Colon (tissue), 2 donors: Measurements from ENCODE around the gene PRRT4.

ENCODE experiments used
- FAIRE-seq: peaks from 2 replicates; lab custom pipeline; 2012; peaks lifted over from hg19 to GRCh38; lab: Jason Lieb, UNC
- donor health status: control.
- donor health status: control.

PRRT4 gene

DNA sequence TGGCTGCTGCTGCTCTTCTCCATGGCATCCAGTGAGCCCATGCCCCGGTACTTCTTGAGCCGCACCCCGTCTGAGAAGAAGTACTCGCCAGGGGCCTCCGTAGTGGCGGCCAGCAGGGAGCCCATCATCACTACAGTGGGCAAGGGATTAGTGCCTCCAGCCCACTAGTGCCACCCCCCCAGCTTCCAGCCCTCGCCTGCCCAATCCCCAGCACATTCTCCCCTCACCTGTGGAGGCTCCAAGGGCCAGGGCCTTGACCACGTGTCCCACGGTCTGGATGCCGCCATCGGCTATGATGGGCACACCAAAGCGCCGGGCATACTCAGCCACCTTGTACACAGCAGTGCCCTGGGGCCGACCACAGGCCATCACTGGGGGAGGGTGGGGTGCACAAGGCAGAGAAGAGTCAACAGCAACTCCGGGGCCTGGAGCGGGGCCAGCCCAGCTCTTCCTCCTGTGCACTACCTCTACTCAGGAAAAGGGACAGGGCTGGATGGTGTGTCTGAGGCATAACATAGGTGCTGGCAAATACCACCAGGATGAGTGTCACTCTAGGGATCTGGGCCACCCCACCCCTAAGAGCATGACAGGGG lies 33.5 kb upstream of the PRRT4 start:
- no peak for FAIRE-seq

DNA sequence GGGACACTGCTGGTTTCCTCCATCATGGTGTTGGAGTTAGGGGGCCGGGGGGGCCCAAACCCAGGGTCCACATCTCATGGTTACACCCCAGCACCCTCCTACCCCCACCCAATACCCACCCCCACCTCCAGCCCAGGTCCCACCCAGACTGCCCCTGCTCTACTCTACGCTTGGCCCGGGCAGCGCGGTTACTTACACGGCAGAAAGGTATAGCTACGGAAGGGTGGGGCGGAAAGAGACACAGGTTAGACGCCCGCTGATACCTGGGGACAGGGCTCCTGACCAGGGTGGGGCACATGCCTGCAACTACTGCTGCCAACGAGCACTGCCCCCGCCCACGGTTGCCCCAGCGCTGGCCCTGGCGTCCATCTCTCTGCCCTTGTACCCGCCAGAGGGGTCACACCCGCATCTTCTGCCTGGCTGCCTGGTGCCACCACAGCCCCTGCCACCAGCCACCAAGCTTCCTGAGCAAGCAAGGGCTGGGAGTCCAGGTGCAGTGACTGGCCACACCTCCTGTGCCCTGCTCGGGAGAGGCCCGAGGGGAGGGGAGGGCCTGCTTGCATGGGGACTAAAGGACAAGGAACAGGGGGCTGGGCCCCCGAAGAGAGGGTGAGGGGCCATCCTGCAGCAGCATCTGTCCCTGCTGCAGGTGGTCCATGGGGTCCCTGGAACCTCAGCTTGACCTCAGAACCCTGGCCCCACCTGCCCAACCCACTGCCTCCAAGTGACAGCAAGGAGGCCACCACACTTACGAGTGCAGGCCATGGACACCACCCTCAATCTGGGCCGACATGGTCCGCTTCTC lies 32.2 kb upstream of the PRRT4 start:
- FAIRE-seq = no peak

DNA sequence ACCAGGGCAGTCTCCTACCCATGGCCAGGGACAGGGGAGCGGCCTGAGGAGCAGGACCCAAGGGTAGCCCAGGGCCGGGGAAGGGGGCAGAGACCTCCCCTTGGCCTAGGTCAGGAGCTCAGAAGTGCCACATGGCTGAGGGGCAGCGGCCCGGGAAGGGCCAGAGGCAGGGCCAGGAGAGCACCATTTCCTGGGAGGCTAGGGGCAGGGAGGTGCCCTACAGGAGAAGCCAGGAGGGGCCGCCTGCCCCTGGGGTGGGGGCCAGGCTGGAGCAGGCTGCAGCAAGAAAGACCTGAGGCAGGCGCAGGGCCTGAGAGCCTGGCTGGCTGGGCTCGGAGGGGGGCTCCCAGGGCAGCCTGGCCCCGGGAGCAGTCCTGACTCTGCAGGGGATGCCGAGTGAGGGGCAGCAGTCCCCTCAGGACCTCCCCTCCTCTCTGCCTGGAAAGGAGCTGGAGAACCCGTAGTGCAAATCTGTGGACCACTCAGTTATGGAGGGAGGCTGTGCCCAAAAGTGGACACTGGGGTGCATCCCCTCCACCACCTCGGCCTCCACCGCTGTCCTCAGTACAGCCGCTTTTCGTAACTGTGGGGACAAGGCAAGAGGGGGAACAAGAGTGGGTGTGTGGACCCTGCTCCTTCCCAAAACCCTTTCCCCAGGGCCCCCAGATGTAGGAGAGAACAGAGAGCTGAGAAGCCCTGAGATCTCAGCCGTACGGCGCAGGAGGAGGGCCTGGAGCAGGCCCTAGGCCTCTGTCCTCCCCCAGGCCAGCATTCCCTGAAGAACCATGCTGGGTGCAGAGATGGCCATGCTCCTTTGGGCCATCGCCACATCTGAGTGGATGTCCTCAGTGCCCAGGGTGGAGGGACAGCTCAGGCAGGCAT lies 31.2 kb upstream of the PRRT4 start:
- no peak for FAIRE-seq

DNA sequence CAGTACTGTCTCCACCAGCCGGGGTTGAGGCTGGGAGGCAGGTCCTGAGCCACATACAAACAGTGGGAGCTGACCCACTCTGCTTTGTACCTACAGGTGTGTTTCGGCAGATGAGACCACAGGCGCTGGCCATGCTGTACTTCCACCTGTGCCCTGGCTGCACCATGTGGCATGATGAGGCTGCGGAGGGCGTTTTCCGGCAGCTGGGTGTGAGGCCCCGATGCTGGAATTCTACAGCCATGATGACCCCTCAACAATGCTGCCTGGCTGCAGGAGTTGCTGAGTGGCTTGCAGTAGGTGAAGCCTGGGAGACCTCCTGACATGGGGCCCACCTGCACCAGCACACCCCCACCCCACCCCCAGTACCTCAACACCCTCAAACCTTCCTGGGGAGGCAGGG lies 30.3 kb upstream of the PRRT4 start:
- FAIRE-seq = no peak

DNA sequence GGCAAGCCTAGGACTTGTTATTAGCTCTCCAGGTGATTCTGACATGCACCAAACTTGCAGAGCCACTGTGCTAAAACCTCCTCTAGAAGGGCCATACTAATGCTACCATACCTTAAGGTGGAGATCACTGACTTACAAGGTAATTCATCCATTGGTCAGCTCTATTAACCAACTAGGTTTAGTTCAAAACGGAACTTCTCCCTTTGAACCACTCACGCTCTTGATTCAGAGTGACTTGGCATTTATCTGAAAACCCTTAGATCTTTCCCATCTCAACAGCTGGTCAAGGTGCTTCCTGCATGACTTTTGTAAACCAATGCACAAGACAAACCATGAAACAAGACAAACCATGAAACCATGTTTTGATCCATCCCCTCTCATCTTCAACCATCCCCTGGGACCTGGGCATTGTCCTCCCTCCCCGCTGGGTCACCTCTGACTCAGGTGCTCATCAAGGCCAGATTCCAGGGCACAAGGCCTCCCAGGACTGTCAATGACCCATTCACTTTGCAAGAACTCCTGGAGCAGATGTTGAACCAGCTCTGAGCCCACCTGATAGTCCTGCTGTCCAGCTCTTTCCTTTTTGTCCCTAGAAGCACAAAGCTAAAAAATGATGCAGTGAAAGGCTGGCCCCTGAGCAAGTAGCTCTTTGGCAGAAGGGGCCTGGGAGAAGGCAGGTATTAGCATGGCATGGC lies 29.5 kb upstream of the PRRT4 start:
- no peak for FAIRE-seq

DNA sequence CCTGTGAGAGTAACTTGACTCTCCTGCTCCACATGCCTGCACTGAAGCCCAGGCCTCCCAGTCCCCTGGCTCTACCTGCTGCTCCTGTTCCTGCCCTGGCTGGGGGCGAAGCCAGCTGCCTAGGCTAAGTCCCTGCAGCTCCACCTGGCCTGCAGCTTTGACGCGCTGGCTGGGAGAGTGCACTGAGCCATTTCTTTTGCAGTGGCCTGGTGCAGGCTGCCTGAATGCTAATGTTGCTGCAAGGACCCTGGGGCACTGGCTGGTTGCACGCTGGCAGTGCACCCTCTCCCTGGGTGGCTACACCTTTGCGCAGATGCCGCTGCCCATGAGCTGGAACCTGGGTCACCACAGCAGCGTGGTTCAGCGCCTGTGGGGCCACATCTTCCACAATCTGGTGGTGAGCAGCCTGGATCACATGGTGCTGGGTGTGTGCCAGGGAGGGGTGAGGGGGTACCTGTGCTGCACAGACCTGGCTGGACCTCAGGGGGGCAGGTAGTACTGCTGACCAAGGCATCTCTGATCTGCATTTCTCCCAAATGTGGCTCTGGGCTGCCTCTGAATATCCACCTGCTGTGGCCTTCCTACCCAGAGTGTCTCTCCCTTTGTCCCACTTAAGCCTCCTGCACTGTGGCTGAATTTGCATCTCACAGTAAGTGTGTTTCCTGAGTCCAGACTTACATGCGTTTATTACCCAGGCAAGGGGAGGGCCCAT lies 28.3 kb upstream of the PRRT4 start:
- FAIRE-seq = no peak

DNA sequence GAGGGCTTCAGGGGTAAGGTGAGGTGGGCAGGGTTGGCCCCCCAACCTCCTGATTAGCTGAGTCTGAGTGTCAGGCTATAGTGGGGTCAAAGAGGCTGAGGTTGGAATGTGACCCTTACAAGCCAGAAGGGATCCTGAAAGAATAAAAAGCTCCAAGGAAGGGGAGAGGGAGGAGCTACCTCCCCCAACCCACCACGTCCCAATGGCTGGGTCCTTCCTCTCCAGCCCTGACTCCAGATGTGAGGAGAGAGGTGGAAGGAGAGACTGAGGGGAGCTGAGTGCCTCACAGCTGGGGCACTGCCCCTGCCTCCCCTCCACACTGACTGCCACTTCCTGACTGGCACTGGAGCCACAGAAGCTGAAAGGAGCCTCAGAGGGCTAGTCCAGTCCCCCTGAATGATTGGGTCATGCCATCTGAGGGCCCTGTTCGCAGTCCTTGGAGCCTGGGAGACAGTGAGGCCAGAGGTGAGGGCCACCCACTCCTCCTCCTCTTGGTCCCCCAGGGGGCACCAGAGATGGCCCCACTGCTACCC lies 27.7 kb upstream of the PRRT4 start:
- no peak for FAIRE-seq

DNA sequence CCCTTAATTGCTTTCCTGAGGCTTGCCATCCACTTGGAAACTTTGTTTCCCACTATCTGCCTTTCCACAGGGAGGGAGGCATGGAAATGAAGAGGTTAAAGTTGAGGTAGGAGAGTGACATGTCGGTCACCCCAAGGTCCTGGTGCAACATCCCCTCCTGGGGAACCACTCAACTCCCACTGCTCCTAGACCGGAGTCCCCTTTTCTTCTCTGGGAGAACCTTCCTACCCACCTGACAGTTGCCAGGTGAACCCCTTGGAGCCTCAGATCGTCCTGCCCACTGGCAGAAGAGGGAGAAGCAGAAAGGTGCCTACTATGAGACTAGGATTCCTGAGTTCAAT lies 26.6 kb upstream of the PRRT4 start:
- FAIRE-seq = no peak

DNA sequence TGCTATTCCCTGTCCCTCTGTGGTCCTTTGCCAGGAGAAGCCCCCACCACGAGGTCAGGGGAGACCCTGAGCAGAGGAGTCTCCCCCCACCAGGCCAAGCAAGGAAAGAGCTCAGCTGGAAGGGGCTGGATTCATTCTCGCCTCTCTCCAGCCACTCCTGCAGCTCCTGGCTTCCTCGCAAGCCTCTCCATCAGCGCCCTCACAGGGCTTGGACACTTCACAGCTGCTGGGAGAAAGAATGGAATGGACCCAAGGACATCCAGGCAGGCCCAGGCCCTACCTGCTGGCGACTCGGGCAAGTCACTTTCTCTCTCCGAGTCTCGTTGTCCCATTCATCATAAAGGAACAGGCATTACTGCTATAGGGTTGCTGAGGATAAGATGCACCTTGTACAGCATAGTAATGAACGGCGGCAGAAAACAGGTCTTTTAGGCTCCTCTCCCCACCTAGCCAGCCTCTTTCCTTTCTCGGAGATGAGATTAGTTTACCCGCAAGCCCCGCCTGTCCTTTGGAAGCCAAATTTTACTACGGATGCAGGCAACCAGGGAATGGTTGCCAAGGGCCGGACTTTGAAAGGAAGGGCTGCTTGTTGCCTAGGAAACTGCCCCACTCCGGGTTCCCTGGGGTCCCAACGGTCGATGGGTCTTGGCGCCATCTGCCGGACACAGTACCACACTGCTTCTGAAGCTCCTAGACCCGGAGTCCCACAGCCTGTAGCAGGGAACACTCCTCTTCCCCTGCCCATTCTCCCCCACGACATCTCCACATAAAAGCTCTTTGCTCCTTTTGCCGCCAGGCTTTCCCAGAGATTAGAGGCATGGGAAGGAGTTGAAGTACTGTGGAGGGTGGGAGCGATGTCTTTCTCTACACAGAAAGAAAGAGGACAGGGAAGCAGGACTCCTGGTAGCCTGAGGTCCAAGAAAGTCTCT lies 26.0 kb upstream of the PRRT4 start:
- FAIRE-seq = no peak

DNA sequence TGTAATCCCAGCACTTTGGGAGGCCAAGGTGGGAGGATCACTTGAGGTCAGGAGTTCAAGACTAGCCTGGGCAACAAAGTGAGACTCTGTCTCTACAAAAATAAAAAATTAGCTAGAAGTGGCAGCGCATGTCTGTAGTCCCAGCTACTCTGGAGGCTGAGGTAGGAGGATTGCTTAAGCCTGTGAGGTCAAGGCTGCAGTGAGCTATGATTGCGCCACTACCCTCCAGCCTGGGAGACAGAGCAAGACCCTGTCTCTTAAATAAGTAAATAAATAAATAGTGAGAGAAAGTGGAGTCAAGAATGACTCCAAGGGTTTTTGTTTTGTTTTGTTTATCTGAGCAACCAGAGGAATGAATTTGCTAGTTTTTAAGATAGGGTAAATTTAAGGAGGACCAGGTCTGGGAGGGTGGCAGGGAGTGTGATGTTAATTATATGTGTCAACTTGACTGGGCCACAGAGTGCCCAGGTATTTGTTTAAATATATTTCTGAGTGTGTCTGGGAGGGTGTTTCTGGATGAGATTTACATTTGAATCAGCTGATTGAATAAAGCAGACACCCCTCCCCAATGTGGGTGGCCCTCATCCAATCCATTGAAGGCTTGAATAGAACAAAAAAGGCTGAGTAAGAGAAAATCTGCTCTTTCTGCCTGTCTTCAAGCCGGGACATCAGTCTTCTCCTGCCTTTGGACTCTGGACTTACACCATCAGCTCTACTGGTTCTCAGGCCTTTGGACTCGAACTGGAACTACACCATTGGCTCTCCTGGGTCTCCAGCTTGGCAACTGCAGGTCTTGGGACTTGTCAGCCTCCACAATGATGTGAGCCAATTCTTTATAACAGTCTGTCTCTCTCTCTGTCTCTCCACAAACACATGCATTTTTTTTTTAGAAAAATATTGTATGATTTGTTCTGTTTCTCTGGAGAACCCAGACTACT lies 24.8 kb upstream of the PRRT4 start:
- no peak for FAIRE-seq

DNA sequence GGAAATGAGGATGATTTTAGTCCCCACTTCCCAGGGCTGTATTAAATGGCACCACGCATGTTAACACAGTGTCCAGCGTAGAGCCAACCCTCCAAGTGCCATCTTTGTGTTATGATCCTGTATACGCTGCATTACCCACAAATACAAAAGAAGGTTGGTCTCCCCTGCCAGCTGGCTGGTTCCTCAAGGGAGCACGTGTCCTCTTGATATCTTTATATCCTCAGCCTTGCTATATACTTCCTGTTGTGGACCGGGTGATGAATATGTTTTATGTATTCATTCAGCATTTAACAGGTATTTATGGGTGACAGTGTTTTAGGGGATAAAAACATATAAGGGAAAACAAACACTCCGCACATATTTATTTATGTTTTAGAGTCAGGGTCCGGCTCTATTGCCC lies 23.2 kb upstream of the PRRT4 start:
- no peak for FAIRE-seq

DNA sequence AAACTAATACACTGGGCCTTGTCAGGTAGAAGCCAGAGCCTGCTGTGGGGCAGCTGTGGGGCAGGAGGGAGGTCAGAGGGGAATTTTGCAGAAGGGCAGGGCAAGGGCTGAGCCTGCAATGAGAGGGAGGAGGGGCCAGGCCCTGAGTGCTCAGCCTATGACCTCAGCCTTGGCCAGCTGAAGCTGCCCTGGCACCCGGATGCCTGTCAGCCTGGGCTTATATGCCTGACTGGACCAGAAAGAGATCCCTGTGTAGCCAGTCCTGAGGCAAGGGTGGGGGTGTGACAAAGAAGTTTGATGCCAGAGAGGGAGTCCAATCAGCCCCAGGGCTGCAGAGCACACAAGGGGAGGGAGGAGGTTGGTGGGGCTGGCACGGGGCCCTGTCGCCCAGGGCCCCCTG lies 22.3 kb upstream of the PRRT4 start:
- FAIRE-seq = no peak

DNA sequence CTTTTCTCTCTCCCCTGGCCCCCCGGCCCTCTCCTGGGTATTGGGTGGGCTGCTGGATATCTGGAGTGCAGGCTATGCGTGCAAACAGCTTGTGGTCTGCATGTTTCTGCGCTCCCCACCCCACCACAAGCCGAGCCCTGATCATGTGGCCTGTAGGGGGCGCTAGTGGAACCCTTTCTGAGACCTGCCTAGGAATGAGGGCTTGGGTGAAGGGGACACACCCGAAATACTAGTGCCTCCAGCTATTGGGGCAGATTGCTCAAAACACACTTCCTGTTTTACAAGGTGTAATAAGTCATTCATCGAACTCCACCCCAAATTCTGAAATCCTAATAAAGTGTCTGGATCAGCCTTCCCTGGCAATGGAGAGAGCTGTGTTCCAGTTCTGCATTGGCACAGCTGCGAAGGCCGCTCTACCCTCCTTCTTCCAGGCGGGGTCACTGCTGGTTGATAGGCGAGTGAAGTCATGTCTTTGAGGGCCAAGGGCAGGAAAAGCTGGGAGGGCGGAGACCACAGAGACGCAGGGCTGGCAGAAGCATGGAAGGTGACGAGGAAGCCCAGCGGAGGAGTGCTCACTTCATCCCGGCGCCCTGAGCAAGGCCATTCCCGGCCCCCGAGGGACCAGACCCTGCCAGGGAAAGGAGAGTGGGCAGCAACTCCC lies 19.8 kb upstream of the PRRT4 start:
- FAIRE-seq = no peak

DNA sequence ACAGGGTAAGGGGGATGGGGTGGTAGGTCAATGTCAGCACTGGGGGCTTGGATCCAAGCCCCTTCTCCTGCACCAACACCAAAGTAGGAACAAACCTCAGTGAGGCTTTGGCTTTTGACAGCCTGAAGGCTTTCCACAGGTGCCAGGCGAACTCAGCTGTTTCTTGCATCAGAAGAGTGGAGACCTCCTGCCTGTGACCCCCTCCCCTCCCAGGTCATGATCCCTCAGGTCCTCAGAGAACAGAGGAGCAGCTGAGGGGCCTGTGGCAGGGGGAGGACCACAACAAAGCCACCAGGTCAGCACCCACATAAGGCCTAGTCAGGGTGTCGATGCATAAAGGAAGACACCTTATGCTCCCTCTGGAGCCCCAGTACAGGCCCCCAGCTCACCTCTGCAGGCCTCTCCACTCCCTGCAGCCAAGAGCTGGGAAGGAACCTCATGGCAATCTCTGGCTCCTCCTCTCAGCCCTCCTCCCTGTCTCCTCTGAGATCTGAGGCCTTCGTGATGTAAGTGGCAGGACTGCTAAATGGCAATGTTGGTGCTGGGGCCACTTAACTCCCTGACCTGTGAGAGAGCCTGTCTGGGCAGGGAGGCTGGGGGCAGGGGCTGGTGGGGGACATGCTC lies 19.1 kb upstream of the PRRT4 start:
- no peak for FAIRE-seq

DNA sequence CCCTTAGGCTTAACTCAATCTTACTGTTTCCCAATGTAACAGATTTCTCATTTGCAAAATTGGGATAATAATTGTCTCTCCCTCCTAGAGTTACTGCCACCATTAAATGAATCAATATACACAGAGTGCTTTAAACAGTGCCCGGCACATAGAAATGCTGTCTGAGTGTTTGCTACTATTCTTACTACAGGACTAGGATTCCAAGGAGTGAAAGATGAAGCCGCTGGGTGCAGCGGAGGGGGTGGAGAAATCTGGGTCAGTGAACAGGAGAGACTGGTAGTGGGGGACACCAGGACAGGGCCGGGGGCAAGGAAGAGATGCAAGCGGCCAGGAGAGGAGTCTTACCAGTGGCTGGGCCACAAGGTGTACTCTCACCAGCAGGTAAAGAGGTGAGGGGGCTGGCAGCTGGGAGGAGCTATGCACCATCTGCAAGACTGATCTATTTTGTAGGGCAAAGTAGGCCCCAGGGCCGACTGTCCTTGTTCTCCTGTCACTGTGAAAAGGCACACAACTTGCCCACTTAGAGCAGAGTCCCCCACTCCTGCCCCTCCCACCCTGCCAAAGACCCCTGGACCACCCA lies 18.5 kb upstream of the PRRT4 start:
- FAIRE-seq = no peak

DNA sequence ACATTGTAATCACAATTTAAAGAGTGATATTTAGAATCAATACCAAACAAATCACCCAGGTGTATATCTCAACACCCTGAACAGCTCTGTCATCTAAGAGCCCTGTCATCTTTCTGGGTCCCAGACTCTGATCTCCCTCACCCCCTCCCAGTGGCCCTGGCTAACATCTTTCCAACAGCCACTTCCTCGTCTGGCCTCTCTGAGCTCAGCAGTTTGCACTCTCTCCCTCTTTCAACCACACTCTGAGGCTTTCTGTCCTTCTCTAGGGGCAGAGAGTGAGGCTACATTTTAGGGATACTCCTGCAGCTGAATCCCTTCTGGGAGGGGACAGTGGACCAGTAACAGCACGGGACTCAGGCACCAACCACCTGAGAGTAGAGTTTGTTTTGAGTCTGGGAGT lies 17.1 kb upstream of the PRRT4 start:
- no peak for FAIRE-seq

DNA sequence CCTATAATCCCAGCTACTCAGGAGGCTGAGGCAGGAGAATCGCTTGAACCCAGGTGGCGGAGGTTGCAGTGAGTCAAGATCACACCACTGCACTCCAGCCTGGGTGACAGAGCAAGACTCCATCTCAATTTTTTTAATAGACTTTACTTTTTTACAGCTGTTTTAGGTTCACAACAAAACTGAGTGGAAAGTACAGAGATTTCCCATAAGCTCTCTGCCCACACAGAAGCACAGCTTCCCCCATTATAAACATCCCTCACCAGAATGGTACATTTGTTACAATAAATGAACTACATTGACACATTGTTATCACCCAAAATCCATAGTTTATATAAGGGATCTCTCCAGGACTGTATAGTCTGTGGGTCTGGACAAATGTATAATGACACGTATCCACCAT lies 14.6 kb upstream of the PRRT4 start:
- FAIRE-seq = no peak

DNA sequence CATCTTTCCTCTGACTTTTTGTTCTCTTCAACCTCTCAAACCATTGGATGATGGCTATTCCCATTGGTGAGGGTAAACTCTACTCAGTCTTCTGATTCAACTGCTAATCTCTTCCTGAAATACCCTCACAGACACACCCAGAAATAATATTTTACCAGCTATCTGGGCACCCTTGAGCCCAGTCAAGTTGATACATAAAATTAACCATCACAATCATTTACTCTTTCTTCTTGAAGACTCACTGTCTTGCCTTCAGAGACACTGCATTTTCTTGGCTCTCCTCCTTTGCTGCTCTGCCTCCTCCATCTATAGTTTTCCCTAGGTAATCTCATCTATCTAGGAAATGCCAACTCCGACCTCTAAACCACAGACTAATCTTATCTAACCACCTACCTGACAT lies 12.6 kb upstream of the PRRT4 start:
- FAIRE-seq = no peak
